ENCODE data around the gene CCDC170. TPM values are rescaled to one million over a fixed set of nuclear protein-coding genes. Genes with fewer than 3 reads are reported as not detected.

Gene CCDC170
- total RNA-seq, 1 experiment from 2014 or later = 0.12 TPM

GRCh38 chr6:151590742-151591141 lies 96.9 kb downstream of the CCDC170 start:
- CTCF ChIA-PET = no interaction called here
- H3K4me3 ChIP-seq (replicated peaks in 1 of 2; ENCODE audit: low read depth in 1 of 2, low read length in 2 of 2) = no peak overlapping the region

More at GRCh38 chr6:151590742-151591141, 96.9 kb downstream of the CCDC170 start:
- Histone ChIP-seq H2AFZ (ENCODE audit: low read depth, low read length, poor library complexity, severe bottlenecking) (no peak overlapping the region), H3K4me2 (ENCODE audit: low read length) (no peak overlapping the region), H3K9me3 (ENCODE audit: control insufficient read depth in 1 of 2, insufficient read depth in 1 of 2, low read depth in 1 of 2, low read length in 2 of 2) (no peaks in the 10 kb centered on the region), H4K20me1 (ENCODE audit: insufficient read depth) (no peaks in the 10 kb centered on the region), H3K9me2 (ENCODE audit: insufficient read depth) (no peaks in the 10 kb centered on the region), H3K36me3 (ENCODE audit: control insufficient read depth in 1 of 2, insufficient read depth in 2 of 2, low read length in 2 of 2) (no peaks in the 10 kb centered on the region), H3K27me3 (ENCODE audit: insufficient read depth, low read length) (no peaks in the 10 kb centered on the region), H3K27ac (ENCODE audit: low read depth, low read length) (no peak overlapping the region), H3K9ac (ENCODE audit: low read length) (no peak overlapping the region), H3K4me1 (ENCODE audit: control insufficient read depth in 1 of 2, insufficient read depth in 2 of 2, low read length in 2 of 2) (no peaks in the 10 kb centered on the region), H3K79me2 (ENCODE audit: insufficient read depth, low read length) (no peaks in the 10 kb centered on the region)
- TF ChIP-seq SRF (IDR thresholded peaks at IDR 0.05; ENCODE audit: low read depth) (no peak), EGR1 (IDR thresholded peaks at IDR 0.05; ENCODE audit: low read depth) (no peak), YY1 (IDR thresholded peaks at IDR 0.05; ENCODE audit: extremely low read depth, insufficient replicate concordance, low read depth, low read length) (no peak), ZFX (IDR thresholded peaks at IDR 0.05) (no peak), REST (IDR thresholded peaks at IDR 0.05; ENCODE audit: low read depth) (no peak), EZH2phosphoT487 (IDR thresholded peaks at IDR 0.05; ENCODE audit: borderline replicate concordance) (no peak), ZBTB33 (IDR thresholded peaks at IDR 0.05; ENCODE audit: extremely low read depth, insufficient replicate concordance, low read length) (no peak), RAD21 (IDR thresholded peaks at IDR 0.05; ENCODE audit: low read depth) (no peak), CBX3 (IDR thresholded peaks at IDR 0.05; ENCODE audit: low read depth) (no peak), ELF1 (IDR thresholded peaks at IDR 0.05; ENCODE audit: borderline replicate concordance, low read depth) (no peak), EZH2 (IDR thresholded peaks at IDR 0.05) (no peak), TCF7L2 (IDR thresholded peaks at IDR 0.05; ENCODE audit: borderline replicate concordance, extremely low read depth, insufficient read depth, insufficient read length) (no peak)
- ChIA-PET POLR2A (no interaction called here), RAD21 (ENCODE audit: low non-redundant PET in 1 of 2, low total read pairs in 2 of 2, uncharacterized antibody in 2 of 2, unreplicated experiment in 2 of 2) (no interaction called here)
- intact Hi-C loops (cut with micrococcal nuclease) = no loop called here
- BruUV-seq (replicated peaks) = no TSS peak
- no peak for ATAC-seq
- no peak for DNase-seq (ENCODE audit: low read depth, low spot score)
